HG03045 (cell line): ENCODE results near the gene KIT.

Source experiments
- ATAC-seq: cut with Tn5 transposase; IDR thresholded peaks from one replicate; pipeline ENCODE4 v1.9.1; 2021; ENCODE audit warnings: mild to moderate bottlenecking, moderate library complexity; ENCODE audit not compliant: unreplicated experiment

Gene KIT

DNA sequence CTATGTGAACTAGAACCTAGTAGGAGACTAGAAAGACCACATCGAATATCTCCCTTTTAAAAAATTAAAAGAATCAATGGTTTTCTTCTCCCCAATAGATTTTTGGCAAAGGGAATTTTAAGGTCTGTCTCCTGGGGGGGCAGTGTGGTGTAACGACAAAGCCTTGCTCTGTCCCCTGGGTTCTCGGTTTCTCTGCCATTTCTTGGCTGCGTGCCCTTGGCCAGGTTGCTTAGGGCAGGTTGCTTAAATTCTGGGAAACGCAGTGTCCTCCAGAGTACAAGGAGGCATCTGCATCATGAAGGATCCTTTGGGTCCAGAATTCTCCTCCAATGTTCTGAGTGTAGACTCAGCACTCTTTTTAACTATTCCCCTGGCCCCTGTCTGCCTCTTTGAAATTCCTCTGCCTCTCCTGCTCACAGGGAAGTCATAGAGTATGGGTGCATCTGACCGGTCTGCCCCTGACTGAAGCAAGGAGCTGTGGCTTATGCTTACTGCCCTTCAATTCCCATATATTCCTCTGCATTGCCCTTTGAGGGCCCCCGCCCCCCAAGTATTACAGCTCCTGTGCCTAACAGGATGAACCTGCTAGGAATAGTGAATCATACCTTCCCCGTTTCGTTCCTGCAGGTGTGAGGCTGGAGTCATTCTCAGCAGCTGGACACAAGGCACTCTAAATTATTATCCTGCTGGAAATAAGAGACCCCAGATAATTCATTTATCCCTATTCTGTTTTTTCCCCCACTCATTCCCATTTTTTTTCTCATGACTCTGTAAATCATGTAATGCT lies 2.2 kb downstream of the KIT start:
- ATAC-seq: no peak

- no peak for ATAC-seq
Observed at GRCh38 chr4:54660591-54660990, 2.8 kb downstream of the KIT start.

- ATAC-seq: no peak
Observed at GRCh38 chr4:54661169-54661568, 3.4 kb downstream of the KIT start.

DNA sequence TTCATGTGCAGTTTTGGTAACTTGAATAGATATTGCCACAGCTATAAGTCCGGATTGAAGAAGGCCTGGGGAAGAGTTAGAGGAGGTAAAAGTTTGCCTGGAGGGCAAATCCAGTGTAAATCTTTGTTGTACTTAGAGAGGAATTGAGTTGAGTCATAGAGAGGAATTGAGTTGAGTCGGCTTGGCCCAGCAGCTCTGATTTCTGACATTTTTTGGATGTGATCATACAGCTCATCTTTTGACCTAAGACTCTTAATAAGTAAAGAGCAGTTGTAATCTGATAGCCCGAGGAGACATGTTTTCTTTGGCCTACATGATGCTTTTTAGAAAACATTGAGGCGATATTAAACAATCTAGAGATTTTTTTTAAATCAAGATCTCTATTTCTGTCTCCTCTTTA lies 3.9 kb downstream of the KIT start:
- ATAC-seq: no peak

GRCh38 chr4:54662123-54662522 lies 4.4 kb downstream of the KIT start:
- no peak for ATAC-seq

DNA sequence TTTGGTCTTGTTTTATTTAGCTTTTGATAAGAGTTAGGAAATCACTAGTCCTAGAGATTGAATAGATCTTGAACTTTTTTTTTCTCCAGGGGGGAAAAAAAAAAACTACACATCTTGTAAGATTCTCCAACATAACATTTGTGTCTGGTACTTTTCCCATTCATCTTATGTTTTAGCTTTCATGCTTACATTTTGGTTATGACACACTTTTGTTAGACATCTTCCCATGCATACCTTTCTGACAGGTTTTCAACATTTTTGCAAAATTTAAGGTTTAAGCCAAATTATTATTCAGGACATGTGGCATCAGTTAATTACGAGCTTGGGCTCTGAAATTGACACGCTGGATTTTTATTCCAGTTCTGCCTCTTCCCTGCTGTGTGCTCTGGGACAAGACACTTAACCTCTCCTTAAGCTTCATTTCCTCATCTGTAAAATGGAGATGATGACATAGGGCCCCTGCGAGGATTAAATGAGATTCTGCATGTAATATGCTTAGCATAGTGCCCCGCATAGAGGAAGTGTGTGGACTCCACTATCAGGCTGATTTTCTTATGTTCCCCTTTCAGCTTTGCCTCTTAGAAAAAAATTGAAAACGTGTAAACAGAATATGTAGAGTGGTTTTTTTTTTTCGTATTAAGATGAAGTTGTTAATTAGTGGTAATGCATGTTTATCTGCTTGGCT lies 5.3 kb downstream of the KIT start:
- no peak for ATAC-seq

GRCh38 chr4:54664400-54664799 lies 6.6 kb downstream of the KIT start:
- ATAC-seq: no peak

GRCh38 chr4:54668014-54668611 lies 10.4 kb downstream of the KIT start:
- ATAC-seq: no peak

DNA sequence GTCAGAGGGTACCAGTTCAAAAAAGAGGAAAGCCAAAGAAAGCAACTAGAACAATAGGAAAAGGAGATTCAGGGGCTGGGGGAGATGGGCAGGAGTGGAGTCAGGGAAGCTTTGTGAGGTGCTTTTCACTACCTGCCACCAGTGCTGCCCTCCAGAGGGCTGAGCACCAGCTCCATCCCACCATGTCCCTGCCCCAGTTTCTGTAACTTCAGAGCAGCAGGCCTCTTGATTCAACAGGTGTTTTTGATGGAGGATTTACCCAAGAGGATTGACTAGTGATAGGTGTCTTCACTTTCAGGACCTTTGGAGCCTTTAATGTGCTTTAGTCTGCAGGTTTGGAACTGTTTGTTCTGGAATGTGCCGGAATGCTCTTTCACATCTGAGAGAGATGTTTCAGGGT lies 12.1 kb downstream of the KIT start:
- no peak for ATAC-seq

- no peak for ATAC-seq
Observed at GRCh38 chr4:54675721-54676461, 18.1 kb downstream of the KIT start.

GRCh38 chr4:54676658-54677057 lies 18.9 kb downstream of the KIT start:
- no peak for ATAC-seq

DNA sequence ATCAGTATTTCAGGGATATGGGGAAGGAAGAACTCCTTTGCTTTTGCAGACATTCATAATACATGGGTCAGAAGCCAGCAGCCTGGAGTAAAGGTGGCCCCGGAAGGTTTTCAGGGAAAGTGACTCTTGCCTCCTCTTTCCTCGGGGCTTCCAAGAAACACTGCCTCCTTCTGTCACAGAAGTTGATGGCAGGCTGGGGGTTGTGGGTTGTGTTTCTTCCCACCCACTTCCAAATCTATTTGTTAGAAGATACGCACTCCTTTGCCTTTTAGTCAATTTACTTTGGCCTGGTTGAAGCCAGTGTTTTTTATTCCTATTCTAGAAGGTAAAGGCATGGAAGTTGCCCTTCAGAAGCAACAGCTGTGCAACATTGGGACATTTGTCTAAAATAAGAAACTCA lies 19.7 kb downstream of the KIT start:
- no peak for ATAC-seq

GRCh38 chr4:54677853-54678650 lies 20.3 kb downstream of the KIT start:
- ATAC-seq: no peak

DNA sequence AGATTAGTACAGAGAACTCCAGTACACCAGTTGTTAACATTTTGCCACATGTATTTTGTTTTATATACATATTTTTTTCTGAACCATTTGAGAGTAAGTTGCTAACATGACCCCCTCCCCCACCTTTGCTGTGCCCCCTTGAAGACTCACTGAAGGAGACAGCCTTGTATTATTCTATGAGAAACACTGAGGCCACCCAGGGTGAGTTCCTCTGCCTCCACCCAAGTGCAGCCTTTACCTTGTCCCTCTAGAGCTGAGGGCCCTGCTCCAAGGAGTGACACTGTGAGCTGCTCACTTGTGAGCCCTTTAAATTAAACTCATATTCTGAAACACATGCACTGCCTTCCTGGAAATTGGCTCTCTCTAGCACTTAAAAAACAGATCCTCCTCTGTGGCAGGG lies 21.1 kb downstream of the KIT start:
- no peak for ATAC-seq

GRCh38 chr4:54679813-54680212 lies 22.1 kb downstream of the KIT start:
- no peak for ATAC-seq

GRCh38 chr4:54683616-54684346 lies 26.0 kb downstream of the KIT start:
- no peak for ATAC-seq

DNA sequence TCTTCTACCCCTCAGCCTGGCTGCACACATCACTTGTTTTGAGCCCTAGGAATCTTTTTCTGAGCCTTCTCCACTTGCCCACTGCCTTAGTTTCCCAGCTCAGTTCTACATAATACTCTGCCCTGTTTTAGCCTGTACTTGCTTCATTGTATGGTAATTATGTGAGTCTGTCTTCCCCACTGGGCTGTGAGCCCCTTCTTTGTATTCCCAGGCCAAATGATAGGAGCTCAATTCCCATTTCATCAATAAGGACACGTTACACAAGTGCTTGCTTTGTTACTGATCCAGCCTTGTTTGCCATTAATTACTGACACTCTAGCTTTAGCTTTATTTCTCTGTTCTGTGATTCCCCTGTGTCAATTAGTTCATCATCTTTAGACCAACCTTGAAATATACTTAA lies 28.1 kb downstream of the KIT start:
- no peak for ATAC-seq

DNA sequence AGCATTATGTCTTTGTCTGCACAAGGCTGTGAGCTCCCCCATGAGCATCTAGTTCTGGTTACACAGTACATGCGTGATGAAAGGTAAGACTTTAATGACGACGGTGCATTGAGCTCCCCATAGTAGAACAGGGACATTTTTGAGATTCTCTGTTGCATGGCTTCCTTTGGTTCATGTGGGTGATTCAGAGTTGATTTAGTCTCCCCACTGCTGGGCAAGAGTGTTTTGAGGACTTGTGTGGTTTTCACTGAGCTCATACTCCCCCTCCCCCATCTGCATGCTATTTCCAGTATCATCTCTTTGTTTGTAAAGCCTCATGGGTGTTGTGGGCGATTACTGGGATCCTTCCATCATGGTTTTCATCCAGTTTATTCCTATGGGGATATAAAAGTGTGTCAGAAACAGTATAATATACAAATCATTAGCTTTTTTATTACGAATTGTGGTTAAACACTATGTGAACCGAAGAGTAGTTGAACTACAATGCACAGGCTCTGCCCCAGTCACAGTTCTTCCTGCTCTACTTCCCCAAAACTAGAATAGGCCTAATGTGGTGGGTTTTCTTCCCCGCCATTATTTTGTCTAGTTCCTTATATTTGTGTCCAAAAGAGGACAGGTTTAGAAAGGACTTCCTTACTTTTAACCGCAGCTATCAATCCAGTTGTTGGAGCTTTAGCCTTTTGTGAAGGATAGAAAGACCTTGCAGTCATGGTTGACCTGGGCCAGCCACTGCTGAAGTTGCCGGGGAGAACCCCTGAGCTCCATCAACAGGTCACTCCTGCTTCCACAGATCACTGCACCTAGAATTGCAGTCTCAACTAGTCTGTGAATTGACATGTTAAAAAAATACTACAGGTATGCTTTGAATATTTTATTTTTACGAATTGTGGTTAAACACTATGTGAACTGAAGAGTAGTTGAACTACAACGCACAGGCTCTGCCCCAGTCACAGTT lies 30.4 kb downstream of the KIT start:
- ATAC-seq: no peak

- ATAC-seq: no peak
Observed at GRCh38 chr4:54695337-54695736, 37.6 kb downstream of the KIT start.
